ENCODE data around the gene KRT83. TPM values are rescaled to one million over a fixed set of nuclear protein-coding genes. Genes with fewer than 3 reads are reported as not detected.

Gene KRT83
- total and polyA plus RNA-seq, 2 donors (not counting 1 experiment from before 2014, with no cell fraction given), result not detected

DNA sequence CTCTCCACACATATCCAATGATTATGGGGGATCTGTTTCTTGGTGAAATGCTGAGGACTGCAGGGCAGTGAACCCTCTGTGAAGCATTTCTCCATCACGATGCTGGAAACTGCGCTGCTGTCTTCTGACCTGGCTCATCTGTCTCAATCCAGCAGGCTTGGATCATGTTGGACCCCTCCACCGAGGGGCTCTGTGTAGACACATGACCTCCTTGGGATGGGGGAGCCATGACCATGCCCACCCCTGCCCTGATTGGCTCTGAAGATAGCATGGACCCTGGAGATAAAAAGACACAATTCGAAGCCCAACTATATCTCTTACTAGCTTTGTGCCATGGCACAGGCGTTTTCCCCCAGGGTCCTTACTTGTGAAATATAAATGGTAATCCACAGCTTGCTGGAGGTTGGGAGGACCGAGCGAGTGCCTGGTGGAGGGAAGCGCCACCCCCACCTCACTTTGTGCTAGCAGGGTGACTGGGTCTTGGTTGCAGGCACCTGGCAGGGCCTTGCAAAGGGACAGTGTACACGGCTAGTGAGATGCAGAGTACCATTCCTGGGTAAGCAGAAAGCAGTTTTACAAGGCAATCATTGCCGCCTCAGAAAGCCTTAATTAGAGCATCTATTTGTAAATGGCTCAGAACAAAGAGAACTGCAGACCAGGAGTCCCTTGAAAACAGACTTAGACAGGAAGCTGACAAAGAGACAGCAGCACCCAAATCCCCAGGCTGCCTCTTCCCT lies 2.4 kb upstream of the KRT83 start:
- Histone ChIP-seq H3K36me3 (ENCODE audit: control insufficient read depth, insufficient read depth, low read length) (no peaks in the 10 kb centered on the region), H3K79me2 (ENCODE audit: control insufficient read depth, insufficient read depth, low read length) (no peaks in the 10 kb centered on the region), H3K4me3 (replicated peaks in 1 of 4; ENCODE audit: control extremely low read depth in 1 of 4, insufficient read depth in 1 of 4, low read depth in 3 of 4, low read length in 4 of 4) (no peak overlapping the region), H2AFZ (ENCODE audit: low read length) (no peak overlapping the region), H3K27me3 (ENCODE audit: control insufficient read depth, insufficient read depth, low read length) (peaks cover 33% of the 10 kb centered on the region), H3K4me2 (ENCODE audit: extremely low read depth, insufficient read depth, low read length) (no peak overlapping the region), H3K9ac (ENCODE audit: insufficient read depth, low read length) (no peak overlapping the region), H3K9me3 (ENCODE audit: control insufficient read depth, insufficient read depth, low read depth, low read length) (no peaks in the 10 kb centered on the region), H3K27ac (ENCODE audit: insufficient read depth, low read length) (no peak overlapping the region), H4K20me1 (ENCODE audit: control insufficient read depth, extremely low read depth, insufficient read depth, low read length) (no peaks in the 10 kb centered on the region), H3K4me1 (ENCODE audit: control insufficient read depth, extremely low read depth, insufficient read depth, low read length) (no peaks in the 10 kb centered on the region)
- TF ChIP-seq EZH2 (IDR thresholded peaks at IDR 0.05; ENCODE audit: low read length, missing control alignments) (no peak), CTCF (conservative IDR thresholded peaks at IDR 0.05 in 1 of 2, IDR thresholded peaks at IDR 0.05 in 1 of 2; ENCODE audit: low read depth in 1 of 2, low read length in 2 of 2) (no peak)
- DNase-seq (ENCODE audit: low read depth in 2 of 2), result no peak

DNA sequence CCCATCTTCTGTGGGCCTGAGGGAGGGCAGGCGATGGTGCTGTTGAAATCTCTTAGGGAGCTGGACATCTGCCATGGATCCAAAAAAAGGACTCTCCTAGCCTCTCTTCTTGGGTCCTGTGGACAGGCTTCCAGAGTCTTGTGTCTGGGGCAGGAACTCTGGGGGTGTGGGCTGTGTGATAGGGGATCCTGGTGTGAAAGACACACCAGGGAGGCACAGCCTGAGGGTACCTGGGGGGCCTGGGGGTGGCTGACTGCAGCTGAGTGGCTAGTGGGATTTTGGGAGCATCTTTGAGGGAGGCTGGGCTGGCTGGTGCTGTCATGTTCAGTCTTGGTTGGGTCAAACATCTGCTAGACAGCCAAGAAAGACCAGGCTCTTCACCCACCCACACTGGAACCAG lies 1.8 kb upstream of the KRT83 start:
- DNase-seq (ENCODE audit: low read depth in 2 of 2), result no peak
- no peak for TF ChIP-seq CTCF (conservative IDR thresholded peaks at IDR 0.05 in 1 of 2, IDR thresholded peaks at IDR 0.05 in 1 of 2; ENCODE audit: low read depth in 1 of 2, low read length in 2 of 2)
- TF ChIP-seq EZH2 (IDR thresholded peaks at IDR 0.05; ENCODE audit: low read length, missing control alignments), result no peak

DNA sequence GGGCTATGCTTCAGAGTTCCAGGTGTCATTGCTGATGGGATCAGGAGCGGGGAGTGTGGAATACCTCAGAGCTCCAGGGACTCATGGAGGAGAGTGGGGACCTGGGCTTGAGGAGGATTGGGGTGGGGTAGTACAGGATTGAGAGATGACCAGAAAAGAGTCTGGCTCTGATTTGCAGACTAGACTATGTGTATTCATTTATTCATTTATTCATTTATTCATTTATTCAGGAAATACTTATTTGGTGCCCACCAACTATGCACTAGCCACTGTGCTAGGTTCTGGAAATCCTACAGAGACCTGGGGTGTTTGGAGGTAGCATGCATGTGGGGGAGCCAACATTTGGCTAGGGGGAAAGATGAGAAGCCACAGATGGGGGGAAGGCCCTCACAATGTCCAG lies 871 bp upstream of the KRT83 start:
- no peaks in the 10 kb centered on the region for H3K79me2 ChIP-seq (ENCODE audit: control insufficient read depth, insufficient read depth, low read length)
- DNase-seq (ENCODE audit: low read depth in 2 of 2), result no peak
- no peaks in the 10 kb centered on the region for H3K9me3 ChIP-seq (ENCODE audit: control insufficient read depth, insufficient read depth, low read depth, low read length)
- no peak overlapping the region for H3K27ac ChIP-seq (ENCODE audit: insufficient read depth, low read length)
- H3K36me3 ChIP-seq (ENCODE audit: control insufficient read depth, insufficient read depth, low read length), result no peaks in the 10 kb centered on the region
- no peak overlapping the region for H3K4me2 ChIP-seq (ENCODE audit: extremely low read depth, insufficient read depth, low read length)
- peaks cover 36% of the 10 kb centered on the region for H3K27me3 ChIP-seq (ENCODE audit: control insufficient read depth, insufficient read depth, low read length)
- TF ChIP-seq EZH2 (IDR thresholded peaks at IDR 0.05; ENCODE audit: low read length, missing control alignments), result no peak
- no peak for TF ChIP-seq CTCF (conservative IDR thresholded peaks at IDR 0.05 in 1 of 2, IDR thresholded peaks at IDR 0.05 in 1 of 2; ENCODE audit: low read depth in 1 of 2, low read length in 2 of 2)
- no peak overlapping the region for H2AFZ ChIP-seq (ENCODE audit: low read length)
- no peak overlapping the region for H3K4me3 ChIP-seq (replicated peaks in 1 of 4; ENCODE audit: control extremely low read depth in 1 of 4, insufficient read depth in 1 of 4, low read depth in 3 of 4, low read length in 4 of 4)
- no peaks in the 10 kb centered on the region for H3K4me1 ChIP-seq (ENCODE audit: control insufficient read depth, extremely low read depth, insufficient read depth, low read length)
- H4K20me1 ChIP-seq (ENCODE audit: control insufficient read depth, extremely low read depth, insufficient read depth, low read length), result no peaks in the 10 kb centered on the region
- no peak overlapping the region for H3K9ac ChIP-seq (ENCODE audit: insufficient read depth, low read length)

More for the DNA sequence above, 1.8 kb upstream of the KRT83 start:
- no peaks in the 10 kb centered on the region for H3K36me3 ChIP-seq (ENCODE audit: control insufficient read depth, insufficient read depth, low read length)
- H2AFZ ChIP-seq (ENCODE audit: low read length), result no peak overlapping the region
- no peak overlapping the region for H3K4me2 ChIP-seq (ENCODE audit: extremely low read depth, insufficient read depth, low read length)
- H3K4me3 ChIP-seq (replicated peaks in 1 of 4; ENCODE audit: control extremely low read depth in 1 of 4, insufficient read depth in 1 of 4, low read depth in 3 of 4, low read length in 4 of 4), result no peak overlapping the region
- peaks cover 36% of the 10 kb centered on the region for H3K27me3 ChIP-seq (ENCODE audit: control insufficient read depth, insufficient read depth, low read length)
- H3K4me1 ChIP-seq (ENCODE audit: control insufficient read depth, extremely low read depth, insufficient read depth, low read length), result no peaks in the 10 kb centered on the region
- H3K79me2 ChIP-seq (ENCODE audit: control insufficient read depth, insufficient read depth, low read length), result no peaks in the 10 kb centered on the region
- no peak overlapping the region for H3K27ac ChIP-seq (ENCODE audit: insufficient read depth, low read length)
- H4K20me1 ChIP-seq (ENCODE audit: control insufficient read depth, extremely low read depth, insufficient read depth, low read length), result no peaks in the 10 kb centered on the region
- H3K9ac ChIP-seq (ENCODE audit: insufficient read depth, low read length), result no peak overlapping the region
- no peaks in the 10 kb centered on the region for H3K9me3 ChIP-seq (ENCODE audit: control insufficient read depth, insufficient read depth, low read depth, low read length)

Measured in fibroblast of lung (primary cell).